Measurements from ENCODE around the gene CPSF3.

GRCh38 chr2:9423922-9424272 lies 443 bp downstream of the CPSF3 start:
- no peak for TF ChIP-seq NFIC (IDR thresholded peaks at IDR 0.05)
- no peak for TF ChIP-seq REST (IDR thresholded peaks at IDR 0.05; ENCODE audit: low read depth)
- no peak for TF ChIP-seq TAF1 (IDR thresholded peaks at IDR 0.05; ENCODE audit: low read depth)
- TF ChIP-seq EP300 (IDR thresholded peaks at IDR 0.05; ENCODE audit: borderline replicate concordance) = no peak
- no peak for TF ChIP-seq ZBTB7A (IDR thresholded peaks at IDR 0.05; ENCODE audit: low read depth)
- TF ChIP-seq USF1 (IDR thresholded peaks at IDR 0.05) = no peak
- no peak for TF ChIP-seq CEBPB (IDR thresholded peaks at IDR 0.05)
- TF ChIP-seq MAX (IDR thresholded peaks at IDR 0.05) = no peak
- no peak for TF ChIP-seq EGR1 (IDR thresholded peaks at IDR 0.05)
- no peak for TF ChIP-seq YY1 (IDR thresholded peaks at IDR 0.05; ENCODE audit: low read depth)
- TF ChIP-seq CREB1 (IDR thresholded peaks at IDR 0.05; ENCODE audit: low read depth) = no peak
- no peak for TF ChIP-seq TCF12 (IDR thresholded peaks at IDR 0.05; ENCODE audit: low read depth)
- TF ChIP-seq TEAD4 (IDR thresholded peaks at IDR 0.05) = no peak
- no peak for TF ChIP-seq RAD21 (IDR thresholded peaks at IDR 0.05; ENCODE audit: low read depth)

All from Ishikawa (cell line).